Kidney (tissue), 14 donors: ENCODE results near the gene COL8A2. TPM values are rescaled to one million over a fixed set of nuclear protein-coding genes. Genes with fewer than 3 reads are reported as not detected.

ENCODE experiments used
- DNase-seq, 5 donors: peaks; one replicate each; pipeline ENCODE4 v3.0.0-alpha.2; 2013 to 2020
- FAIRE-seq: peaks from 2 replicates; lab custom pipeline; 2012; peaks lifted over from hg19 to GRCh38; lab: Jason Lieb, UNC
- H3K27ac ChIP-seq, 2 donors: one replicate each; pipeline ENCODE4 v1.7.0; 2013; ENCODE audit warnings: low read depth in 2 of 2, low read length in 2 of 2, inconsistent platforms in 1 of 2
- H3K27me3 ChIP-seq: one replicate; pipeline ENCODE4 v1.7.1; 2013; ENCODE audit warnings: low read length, inconsistent platforms; ENCODE audit not compliant: control insufficient read depth, insufficient read depth
- H3K36me3 ChIP-seq, 3 donors: one replicate each; pipeline versions ENCODE4 v1.7.0 to v1.7.1; 2013; ENCODE audit warnings: low read length in 3 of 3, control low read depth in 1 of 3, inconsistent platforms in 1 of 3; ENCODE audit not compliant: insufficient read depth in 3 of 3, control insufficient read depth in 2 of 3
- H3K4me1 ChIP-seq, 3 donors: one replicate each; pipeline versions ENCODE4 v1.7.0 to v1.7.1; 2013; ENCODE audit warnings: low read length in 3 of 3, inconsistent platforms in 1 of 3, low read depth in 1 of 3; ENCODE audit not compliant: control insufficient read depth in 2 of 3, insufficient read depth in 2 of 3
- H3K4me3 ChIP-seq, 3 donors: one replicate each; pipeline versions ENCODE4 v1.7.0 to v1.8.1; 2013; ENCODE audit warnings: low read length in 3 of 3, control low read depth in 1 of 3, inconsistent platforms in 1 of 3
- H3K9ac ChIP-seq, 3 donors: one replicate each; pipeline versions ENCODE4 v1.7.0 to v1.7.1; 2013; ENCODE audit warnings: low read length in 3 of 3, control low read depth in 1 of 3, inconsistent platforms in 1 of 3
- H3K9me3 ChIP-seq, 3 donors: one replicate each; pipeline versions ENCODE4 v1.7.0 to v1.7.1; 2013; ENCODE audit warnings: low read length in 3 of 3, control low read depth in 1 of 3, inconsistent platforms in 1 of 3; ENCODE audit not compliant: control insufficient read depth in 2 of 3, insufficient read depth in 1 of 3
- intact Hi-C: fragments of 100-400 bp; cut with DNase I; formaldehyde crosslinking; loops from one replicate; pipeline ENCODE4 v1.11.1; 2022
- polyA plus RNA-seq: library from polyadenylated mRNA; stranded (reverse); fragments of 350-450 nt; fragmentation: Illumina TruSeq; extraction: RNeasy Lipid Tissue Mini Kit (QIAGEN cat#74804); gene quantifications from one replicate; pipeline ENCODE4 v1.2.3, GENCODE V29; 2014; ENCODE audit warnings: low read depth, low replicate concordance; ENCODE audit not compliant: insufficient read depth
- total RNA-seq: library from RNA; stranded (reverse); fragmentation: NEBNext Ultra II Directional; extraction: Animal tissue kit (Norgen Biotek cat#: 25700); gene quantifications from one replicate; pipeline ENCODE4 v1.2.1, GENCODE V29; 2021
- TF ChIP-seq, protein P1 (sequence below): IDR thresholded peaks from 3 replicates; pipeline ENCODE4 v1.5.1; 2012; ENCODE audit warnings: mild to moderate bottlenecking, moderate library complexity, borderline replicate concordance; ENCODE audit not compliant: insufficient read depth; ENCODE audit errors: extremely low read depth
- donor health status: control.
- donor health status: control.
- donor health status: control.
- donor health status: control.
- donor health status: control.
- donor health status: DM: yes; HTN: yes; CAD: no.
- donor health status: Normal renal cell carcinoma (clear cell type).

Gene COL8A2
- total and polyA plus RNA-seq, 2 donors from 2014 or later = 0.90 to 6.4 TPM

DNA sequence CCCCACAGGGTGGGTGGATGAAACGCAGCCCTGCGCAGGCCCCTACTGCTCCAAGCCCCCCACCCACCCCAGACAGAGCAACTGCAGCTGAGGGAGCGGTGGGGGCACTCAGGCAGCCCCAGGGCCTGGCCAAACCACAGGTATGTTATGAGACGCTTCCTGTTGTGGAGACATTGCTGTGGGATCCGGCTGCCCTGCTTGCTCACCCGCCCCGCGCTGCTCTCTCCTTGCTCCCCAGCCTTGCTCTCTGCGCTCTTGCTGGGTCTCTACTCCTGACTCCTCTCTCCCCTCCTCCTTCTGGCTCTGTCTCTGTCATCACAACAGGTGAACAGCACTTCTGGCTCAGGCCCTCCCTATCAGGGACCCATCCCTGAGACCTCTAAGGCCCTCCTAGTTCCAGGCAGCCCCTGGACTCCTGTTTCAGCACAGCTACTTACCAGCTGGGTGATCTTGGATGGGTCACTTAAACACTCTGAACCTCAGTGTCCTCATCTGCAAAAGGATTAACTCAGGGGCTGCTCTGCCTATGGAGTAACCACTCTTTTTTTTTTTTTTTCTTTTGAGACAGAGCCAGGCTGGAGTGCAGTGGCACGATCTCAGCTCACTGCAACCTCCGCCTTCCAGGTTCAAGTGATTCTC, 15.9 kb downstream of the COL8A2 start:
- H3K4me3 ChIP-seq = no peak overlapping the region
- TF ChIP-seq, protein P1, sequence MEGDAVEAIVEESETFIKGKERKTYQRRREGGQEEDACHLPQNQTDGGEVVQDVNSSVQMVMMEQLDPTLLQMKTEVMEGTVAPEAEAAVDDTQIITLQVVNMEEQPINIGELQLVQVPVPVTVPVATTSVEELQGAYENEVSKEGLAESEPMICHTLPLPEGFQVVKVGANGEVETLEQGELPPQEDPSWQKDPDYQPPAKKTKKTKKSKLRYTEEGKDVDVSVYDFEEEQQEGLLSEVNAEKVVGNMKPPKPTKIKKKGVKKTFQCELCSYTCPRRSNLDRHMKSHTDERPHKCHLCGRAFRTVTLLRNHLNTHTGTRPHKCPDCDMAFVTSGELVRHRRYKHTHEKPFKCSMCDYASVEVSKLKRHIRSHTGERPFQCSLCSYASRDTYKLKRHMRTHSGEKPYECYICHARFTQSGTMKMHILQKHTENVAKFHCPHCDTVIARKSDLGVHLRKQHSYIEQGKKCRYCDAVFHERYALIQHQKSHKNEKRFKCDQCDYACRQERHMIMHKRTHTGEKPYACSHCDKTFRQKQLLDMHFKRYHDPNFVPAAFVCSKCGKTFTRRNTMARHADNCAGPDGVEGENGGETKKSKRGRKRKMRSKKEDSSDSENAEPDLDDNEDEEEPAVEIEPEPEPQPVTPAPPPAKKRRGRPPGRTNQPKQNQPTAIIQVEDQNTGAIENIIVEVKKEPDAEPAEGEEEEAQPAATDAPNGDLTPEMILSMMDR = no peak
- H3K27me3 ChIP-seq = no peaks in the 10 kb centered on the region
- intact Hi-C loops = no loop called here
- no peaks in the 10 kb centered on the region for H3K9me3 ChIP-seq
- H3K4me1 ChIP-seq = no peaks in the 10 kb centered on the region
- H3K9ac ChIP-seq = no peak overlapping the region
- DNase-seq = peak in 1 of 5 donors; percentile 59
- no peak overlapping the region for H3K27ac ChIP-seq
- H3K36me3 ChIP-seq = no peaks in the 10 kb centered on the region
- no peak for FAIRE-seq

DNA sequence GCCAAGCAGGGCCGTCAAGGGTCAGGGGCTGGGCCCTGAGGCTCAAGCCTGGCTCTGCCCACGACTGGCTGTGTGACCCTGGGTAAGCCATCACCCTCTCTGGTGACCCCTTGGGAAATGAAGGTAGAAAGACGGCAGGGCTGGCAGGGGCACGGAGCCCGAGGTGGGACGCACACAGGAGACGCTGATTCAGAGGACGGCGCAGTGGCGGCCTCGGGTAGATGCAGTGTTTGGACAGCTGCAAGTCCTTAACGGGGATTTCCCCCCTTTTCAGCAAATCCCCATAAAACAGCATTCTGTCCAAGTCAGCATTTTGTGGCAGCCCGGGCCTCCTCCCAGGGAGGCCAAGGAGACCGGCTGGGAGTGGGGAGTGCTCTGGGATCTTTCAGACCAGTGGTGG, 16.7 kb downstream of the COL8A2 start:
- H3K4me3 ChIP-seq = no peak overlapping the region
- no peaks in the 10 kb centered on the region for H3K4me1 ChIP-seq
- intact Hi-C loops = no loop called here
- DNase-seq = peak in 1 of 5 donors; percentile 60
- H3K27me3 ChIP-seq = no peaks in the 10 kb centered on the region
- no peak overlapping the region for H3K9ac ChIP-seq
- TF ChIP-seq, protein P1 = no peak
- no peaks in the 10 kb centered on the region for H3K9me3 ChIP-seq
- no peaks in the 10 kb centered on the region for H3K36me3 ChIP-seq
- no peak overlapping the region for H3K27ac ChIP-seq
- FAIRE-seq = no peak

DNA sequence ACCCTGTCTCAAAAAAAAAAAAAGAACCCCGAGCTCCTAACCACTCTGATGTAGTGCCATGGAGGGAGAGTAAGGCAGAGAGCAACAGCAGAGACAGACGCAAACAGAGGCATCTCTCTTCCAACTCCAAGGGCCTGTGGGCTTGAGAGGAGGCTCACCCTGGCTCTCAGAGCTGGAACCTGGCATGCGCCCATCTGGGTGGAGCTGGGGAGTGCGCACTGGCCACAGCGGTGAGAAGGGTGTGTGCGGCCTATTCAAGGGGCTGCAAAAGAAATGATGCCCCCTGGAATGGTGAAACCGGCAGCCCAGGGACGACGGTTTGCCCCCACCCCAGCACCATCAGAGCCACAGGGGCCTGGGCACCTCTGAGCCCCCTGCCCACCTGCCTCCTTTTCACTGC, 17.6 kb downstream of the COL8A2 start:
- FAIRE-seq = no peak
- Histone ChIP-seq H3K4me3 (no peak overlapping the region), H3K36me3 (no peaks in the 10 kb centered on the region), H3K27ac (no peak overlapping the region), H3K27me3 (no peaks in the 10 kb centered on the region), H3K9me3 (no peaks in the 10 kb centered on the region), H3K4me1 (no peaks in the 10 kb centered on the region), H3K9ac (no peak overlapping the region)
- TF ChIP-seq, protein P1 = no peak
- intact Hi-C loops = no loop called here
- no peak for DNase-seq

DNA sequence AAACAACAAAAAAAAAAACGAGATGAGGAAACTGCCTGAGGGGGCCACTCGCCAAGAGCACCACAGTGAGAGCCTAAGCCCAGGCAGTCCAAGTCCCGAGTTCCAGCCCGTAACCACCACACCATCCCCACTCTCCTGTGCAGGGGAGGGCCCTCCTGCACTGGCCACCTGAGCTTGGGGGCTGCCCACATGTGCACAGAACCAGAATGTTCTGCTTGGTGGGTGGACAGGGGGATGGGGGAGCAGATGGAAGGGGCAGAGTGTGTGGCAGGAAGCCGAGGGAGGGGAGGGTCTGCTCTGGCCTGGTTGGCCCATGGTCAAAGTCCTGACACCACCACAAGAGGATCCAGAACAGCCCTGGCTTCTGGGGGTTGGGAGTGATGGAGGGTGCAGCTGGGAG, 18.8 kb downstream of the COL8A2 start:
- DNase-seq (peak in 1 of 5 donors; percentile 31), FAIRE-seq (no peak)
- no peaks in the 10 kb centered on the region for H3K9me3 ChIP-seq
- no peak overlapping the region for H3K9ac ChIP-seq
- H3K4me3 ChIP-seq = no peak overlapping the region
- TF ChIP-seq, protein P1 = no peak
- H3K4me1 ChIP-seq = no peaks in the 10 kb centered on the region
- H3K36me3 ChIP-seq = no peaks in the 10 kb centered on the region
- no peaks in the 10 kb centered on the region for H3K27me3 ChIP-seq
- intact Hi-C loops = no loop called here
- no peak overlapping the region for H3K27ac ChIP-seq
